ENCODE measurements around the gene SYT2.
"Not testable (repeated sequence)": the region's sequence is repeated elsewhere in the genome, so short reads cannot be mapped to it uniquely, and the experiment has no call there.

Gene SYT2

GRCh38 chr1:202589190-202589930 is 120.9 kb downstream of the SYT2 start:
- DNase-seq, result no peak

GRCh38 chr1:202588503-202589189 is 121.6 kb downstream of the SYT2 start:
- DNase-seq, result no peak

GRCh38 chr1:202587859-202588485 is 122.3 kb downstream of the SYT2 start:
- no peak for DNase-seq

GRCh38 chr1:202586871-202587270 is 123.4 kb downstream of the SYT2 start:
- DNase-seq, result no peak

- peak; percentile 55 to 72 (median 62) for DNase-seq
Observed at GRCh38 chr1:202586018-202586821, 124.0 kb downstream of the SYT2 start.

GRCh38 chr1:202585590-202585933 is 124.7 kb downstream of the SYT2 start:
- no peak for DNase-seq

- DNase-seq, result no peak
Observed at GRCh38 chr1:202584707-202585589, 125.3 kb downstream of the SYT2 start.

GRCh38 chr1:202582350-202582749 is 127.9 kb downstream of the SYT2 start:
- not testable (repeated sequence) for DNase-seq

- DNase-seq, result no peak
Observed at GRCh38 chr1:202580619-202581018, 129.6 kb downstream of the SYT2 start.

- DNase-seq, result no peak
Observed at GRCh38 chr1:202579806-202580205, 130.4 kb downstream of the SYT2 start.

GRCh38 chr1:202578565-202578964 is 131.7 kb downstream of the SYT2 start:
- no peak for DNase-seq

- no peak for DNase-seq
Observed at GRCh38 chr1:202578001-202578504, 132.2 kb downstream of the SYT2 start.

GRCh38 chr1:202577381-202577780 is 132.9 kb downstream of the SYT2 start:
- no peak for DNase-seq

- DNase-seq, result peak; percentile 26 to 65 (median 56)
Observed at GRCh38 chr1:202576816-202577215, 133.4 kb downstream of the SYT2 start.

GRCh38 chr1:202575918-202576653 is 134.2 kb downstream of the SYT2 start:
- DNase-seq, result no peak

- DNase-seq, result no peak
Observed at GRCh38 chr1:202572867-202573266, 137.4 kb downstream of the SYT2 start.

GRCh38 chr1:202571719-202572339 is 138.4 kb downstream of the SYT2 start:
- peak; percentile 63 to 80 (median 69) for DNase-seq

- no peak for DNase-seq
Observed at GRCh38 chr1:202569393-202570322, 140.6 kb downstream of the SYT2 start.

GRCh38 chr1:202568826-202569225 is 141.4 kb downstream of the SYT2 start:
- no peak for DNase-seq

Data from suppressor macrophage (primary cell).